RWPE2 (cell line): ENCODE data around the gene DCAF4L1.

Experiments used
- ATAC-seq: fragments of 200-7000 bp; cut with Tn5 transposase; 3 replicates; pipeline ENCODE4 v1.9.1; 2021; ENCODE audit warnings: low read depth
- DNase-seq: peaks from one replicate; pipeline ENCODE4 v3.0.0-alpha.2; 2020; ENCODE audit warnings: low spot score
- H3K27ac ChIP-seq: fragments of 450-650 bp; 2 replicates; pipeline ENCODE4 v1.5.1; 2017; ENCODE audit warnings: mild to moderate bottlenecking; ENCODE audit not compliant: poor library complexity, severe bottlenecking
- H3K27me3 ChIP-seq: fragments of 250-450 bp; sonication (Bioruptor Pico); 2 replicates; pipeline ENCODE4 v1.5.1; 2021; ENCODE audit warnings: mild to moderate bottlenecking, moderate library complexity; ENCODE audit not compliant: insufficient read depth, poor library complexity, severe bottlenecking
- H3K36me3 ChIP-seq: fragments of 250-450 bp; sonication (Bioruptor Pico); 2 replicates; pipeline ENCODE4 v1.5.1; 2020; ENCODE audit warnings: low read depth, mild to moderate bottlenecking, moderate library complexity
- H3K4me1 ChIP-seq: fragments of 250-450 bp; sonication (Bioruptor Pico); 2 replicates; pipeline ENCODE4 v1.5.1; 2021; ENCODE audit warnings: mild to moderate bottlenecking, moderate library complexity; ENCODE audit not compliant: insufficient read depth, poor library complexity, severe bottlenecking
- H3K4me3 ChIP-seq: fragments of 250-450 bp; sonication (Bioruptor Pico); 2 replicates; pipeline ENCODE4 v1.5.1; 2021; ENCODE audit warnings: mild to moderate bottlenecking, moderate library complexity; ENCODE audit not compliant: severe bottlenecking
- H3K9me3 ChIP-seq: fragments of 250-450 bp; sonication (Bioruptor Pico); 2 replicates; pipeline ENCODE4 v1.5.1; 2021; ENCODE audit warnings: mild to moderate bottlenecking, moderate library complexity; ENCODE audit not compliant: severe bottlenecking
- CTCF ChIP-seq: fragments of 450-650 bp; IDR thresholded peaks from one replicate; pipeline ENCODE4 v1.5.1; 2017; ENCODE audit warnings: mild to moderate bottlenecking, moderate library complexity; ENCODE audit not compliant: poor library complexity, severe bottlenecking

DCAF4L1 gene

GRCh38 chr4:41982716-41983115, 1.2 kb downstream of the DCAF4L1 start:
- H3K4me1 ChIP-seq: no peaks in the 10 kb centered on the region
- TF ChIP-seq CTCF: no peak
- H3K9me3 ChIP-seq: no peaks in the 10 kb centered on the region
- ATAC-seq (no peak), DNase-seq (no peak)
- H3K27ac ChIP-seq: no peak overlapping the region
- no peak overlapping the region for H3K4me3 ChIP-seq
- no peaks in the 10 kb centered on the region for H3K36me3 ChIP-seq
- H3K27me3 ChIP-seq: no peaks in the 10 kb centered on the region

DNA sequence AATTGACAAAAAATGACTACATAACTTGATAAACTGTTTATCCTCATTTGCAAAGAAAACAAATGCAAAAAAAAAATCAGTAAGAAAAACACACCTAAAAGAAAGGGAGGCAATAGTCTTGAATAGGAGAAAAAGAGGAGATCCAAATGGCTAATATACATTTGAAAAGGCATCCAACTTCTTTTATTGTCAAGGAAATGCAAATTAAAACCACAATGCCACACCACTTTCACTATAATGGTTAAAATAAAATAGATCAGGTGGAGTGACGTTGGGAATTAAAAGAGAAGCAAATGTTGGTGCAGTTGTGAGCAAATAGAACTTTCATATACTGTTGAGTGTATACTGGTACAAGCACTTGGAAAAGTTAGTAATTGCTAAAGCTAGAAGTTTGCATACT, 3.6 kb downstream of the DCAF4L1 start:
- H3K27ac ChIP-seq: no peak overlapping the region
- no peaks in the 10 kb centered on the region for H3K27me3 ChIP-seq
- no peak for TF ChIP-seq CTCF
- ATAC-seq (no peak), DNase-seq (no peak)
- peaks cover 4% of the 10 kb centered on the region for H3K4me1 ChIP-seq
- no peak overlapping the region for H3K4me3 ChIP-seq
- H3K36me3 ChIP-seq: no peaks in the 10 kb centered on the region
- H3K9me3 ChIP-seq: no peaks in the 10 kb centered on the region

DNA sequence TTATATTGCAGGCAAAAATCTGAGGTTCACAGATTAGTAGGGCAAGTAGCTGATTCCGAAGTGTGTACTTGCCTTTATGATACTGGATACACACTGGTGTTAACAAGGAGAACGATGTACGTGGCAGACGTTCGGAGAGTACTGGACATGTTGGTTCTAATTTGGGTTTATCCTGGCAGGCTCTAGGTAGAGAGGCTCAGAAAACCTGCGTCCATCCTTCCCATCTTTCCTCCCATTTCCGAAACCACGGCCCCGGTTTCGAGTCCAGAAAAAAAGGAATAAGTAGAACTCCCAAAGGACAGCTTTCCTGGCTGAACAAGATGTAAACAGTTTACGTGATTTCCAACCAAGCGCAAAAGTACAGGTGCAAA, 8.4 kb downstream of the DCAF4L1 start:
- Histone ChIP-seq H3K27ac (peak overlapping the region; percentile 42), H3K4me1 (peaks cover 11% of the 10 kb centered on the region), H3K36me3 (peaks cover 5% of the 10 kb centered on the region; the same call in 1 of the 2 replicates), H3K27me3 (no peaks in the 10 kb centered on the region), H3K9me3 (no peaks in the 10 kb centered on the region), H3K4me3 (peak overlapping the region; percentile 86)
- TF ChIP-seq CTCF: no peak
- ATAC-seq (peak; percentile 13), DNase-seq (no peak)

DNA sequence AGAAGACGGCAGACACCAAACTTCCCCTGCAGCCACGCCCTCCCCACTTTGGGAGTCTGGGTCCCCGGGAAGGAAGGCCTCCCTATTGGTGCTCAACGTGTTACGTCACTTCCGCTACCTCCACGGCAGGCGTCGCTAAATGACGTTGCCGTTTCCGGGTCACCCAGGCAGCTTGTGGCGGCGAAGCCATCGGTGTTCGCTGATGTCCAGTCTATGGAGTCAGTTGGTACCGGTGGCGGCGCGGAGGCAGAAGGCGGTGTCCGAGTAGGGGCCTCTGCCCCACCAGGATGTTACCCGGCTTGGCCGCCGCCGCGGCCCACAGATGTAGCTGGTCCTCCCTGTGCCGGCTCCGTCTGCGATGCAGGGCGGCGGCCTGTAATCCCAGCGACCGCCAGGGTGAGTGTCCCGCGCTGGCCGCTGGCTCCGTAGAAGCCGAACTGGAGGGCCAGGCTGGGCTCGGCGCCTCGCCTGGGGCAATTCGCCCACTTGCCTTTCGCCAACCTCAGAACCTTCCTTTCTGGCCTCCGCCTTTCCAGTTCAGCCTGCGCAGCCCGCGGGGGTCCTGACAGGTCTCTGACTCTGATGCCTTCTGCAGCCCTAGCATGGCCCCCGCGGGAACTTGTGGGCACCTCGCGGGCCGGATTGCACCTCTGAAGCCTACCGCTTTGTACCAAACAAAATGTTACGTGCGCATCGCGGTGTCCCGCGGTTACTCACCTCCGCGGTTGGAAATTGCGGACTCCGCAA, 9.0 kb downstream of the DCAF4L1 start, which contains the start of gene SLC30A9:
Gene SLC30A9, plus strand, starts transcription at position 166 of the 747 bp plus-strand sequence. Its CDS starts 122 bp downstream, at position 288.
- TF ChIP-seq CTCF: peak; percentile 10
- Histone ChIP-seq H3K4me1 (peaks cover 11% of the 10 kb centered on the region), H3K36me3 (peaks cover 5% of the 10 kb centered on the region; the same call in 1 of the 2 replicates), H3K27me3 (no peaks in the 10 kb centered on the region), H3K9me3 (no peaks in the 10 kb centered on the region), H3K4me3 (peak within 1 kb of the TSS; percentile 86), H3K27ac (peak within 1 kb of the TSS; percentile 42)
- DNase-seq: peak; percentile 94
- peak; percentile 86 for ATAC-seq
